WTC11 (cell line): ENCODE results near the gene TANC1. TPM values are rescaled to one million over a fixed set of nuclear protein-coding genes. Genes with fewer than 3 reads are reported as not detected.

Source experiments
- ATAC-seq: fragments of 200-7000 bp; cut with Tn5 transposase; 2 replicates; pipeline ENCODE4 v1.10.0; 2021; ENCODE audit warnings: mild to moderate bottlenecking, moderate library complexity
- CTCF ChIA-PET: fragments of 300-600 bp; sonication (Branson Sonifier 250); formaldehyde crosslinking; loops from one replicate; lab custom pipeline; 2021; ENCODE audit warnings: antibody characterized with exemption; lab: Charles Lee
- POLR2A ChIA-PET: fragments of 350-600 bp; sonication (Branson Sonifier 250); formaldehyde crosslinking; loops from one replicate; lab custom pipeline; 2021; ENCODE audit warnings: antibody characterized with exemption; lab: Charles Lee
- DNase-seq: peaks from one replicate; pipeline ENCODE4 v3.0.0; 2021; ENCODE audit warnings: low spot score
- H3K27ac Mint-ChIP-seq: 2 replicates; pipeline ENCODE4 v1.8.0; 2021; ENCODE audit warnings: mixed read lengths
- H3K27me3 Mint-ChIP-seq: 2 replicates; pipeline ENCODE4 v1.8.0; 2021; ENCODE audit warnings: low read depth, mild to moderate bottlenecking, moderate library complexity, mixed read lengths
- H3K36me3 Mint-ChIP-seq: 2 replicates; pipeline ENCODE4 v1.8.0; 2021; ENCODE audit warnings: mixed read lengths
- H3K4me1 Mint-ChIP-seq: 2 replicates; pipeline ENCODE4 v1.8.0; 2022; ENCODE audit warnings: mixed read lengths
- H3K4me3 Mint-ChIP-seq: 2 replicates; pipeline ENCODE4 v1.8.0; 2021; ENCODE audit warnings: mild to moderate bottlenecking, moderate library complexity, mixed read lengths
- H3K9me3 Mint-ChIP-seq: 2 replicates; pipeline ENCODE4 v1.8.0; 2021; ENCODE audit warnings: mixed read lengths
- AFF4 ChIP-seq: sonication (generic); formaldehyde crosslinking; IDR thresholded peaks from 2 replicates; pipeline ENCODE4 v1.8.1; 2023; ENCODE audit warnings: mild to moderate bottlenecking, missing genetic modification reagents, borderline replicate concordance
- CBFB ChIP-seq: sonication (generic); formaldehyde crosslinking; IDR thresholded peaks from 2 replicates; pipeline ENCODE4 v1.8.1; 2022; ENCODE audit warnings: mild to moderate bottlenecking, low read depth, missing genetic modification reagents
- CREM ChIP-seq: sonication (generic); formaldehyde crosslinking; IDR thresholded peaks from 2 replicates; pipeline ENCODE4 v1.8.1; 2022; ENCODE audit warnings: mild to moderate bottlenecking, missing genetic modification reagents, moderate library complexity
- E2F1 ChIP-seq: sonication (generic); formaldehyde crosslinking; IDR thresholded peaks from 2 replicates; pipeline ENCODE4 v1.8.0; 2022; ENCODE audit warnings: mild to moderate bottlenecking, missing genetic modification reagents
- FOXP1 ChIP-seq: sonication (generic); formaldehyde crosslinking; IDR thresholded peaks from 2 replicates; pipeline ENCODE4 v1.8.0; 2022; ENCODE audit warnings: missing genetic modification reagents, mild to moderate bottlenecking, moderate library complexity, borderline replicate concordance
- GRHL2 ChIP-seq: fragments of 250-450 bp; sonication (Bioruptor Pico); IDR thresholded peaks from 2 replicates; pipeline ENCODE4 v1.8.0; 2022; ENCODE audit warnings: mild to moderate bottlenecking, moderate library complexity; ENCODE audit not compliant: insufficient replicate concordance, severe bottlenecking
- GTF2I ChIP-seq: fragments of 250-450 bp; sonication (Bioruptor Pico); conservative IDR thresholded peaks from 2 replicates; pipeline ENCODE4 v1.4.0; 2021; ENCODE audit warnings: mild to moderate bottlenecking
- IRF2 ChIP-seq: sonication (generic); formaldehyde crosslinking; IDR thresholded peaks from 2 replicates; pipeline ENCODE4 v1.8.0; 2022; ENCODE audit warnings: low read depth, missing genetic modification reagents, borderline replicate concordance
- MLX ChIP-seq: sonication (generic); formaldehyde crosslinking; IDR thresholded peaks from 2 replicates; pipeline ENCODE4 v1.8.1; 2023; ENCODE audit warnings: mild to moderate bottlenecking, missing genetic modification reagents, moderate library complexity
- MXD4 ChIP-seq: fragments of 250-450 bp; sonication (Bioruptor Pico); IDR thresholded peaks from 2 replicates; pipeline ENCODE4 v1.8.0; 2021; ENCODE audit warnings: mild to moderate bottlenecking, moderate library complexity, borderline replicate concordance
- OVOL2 ChIP-seq: fragments of 250-450 bp; sonication (Bioruptor Pico); IDR thresholded peaks from 2 replicates; pipeline ENCODE4 v1.9.0; 2021; ENCODE audit warnings: mild to moderate bottlenecking, borderline replicate concordance
- PRRX2 ChIP-seq: fragments of 250-450 bp; sonication (Bioruptor Pico); IDR thresholded peaks from 2 replicates; pipeline ENCODE4 v1.8.0; 2021; ENCODE audit warnings: mild to moderate bottlenecking
- RORB ChIP-seq: fragments of 250-450 bp; sonication (Bioruptor Pico); IDR thresholded peaks from 2 replicates; pipeline ENCODE4 v1.9.0; 2021; ENCODE audit warnings: mild to moderate bottlenecking
- SMAD4 ChIP-seq: sonication (generic); formaldehyde crosslinking; IDR thresholded peaks from 2 replicates; pipeline ENCODE4 v1.8.0; 2022; ENCODE audit warnings: mild to moderate bottlenecking, missing genetic modification reagents
- TEAD1 ChIP-seq: sonication (generic); formaldehyde crosslinking; IDR thresholded peaks from 2 replicates; pipeline ENCODE4 v1.8.0; 2022; ENCODE audit warnings: mild to moderate bottlenecking, missing genetic modification reagents
- TP53 ChIP-seq: sonication (generic); formaldehyde crosslinking; IDR thresholded peaks from 2 replicates; pipeline ENCODE4 v1.8.1; 2023; ENCODE audit warnings: mild to moderate bottlenecking, missing genetic modification reagents
- ZNF281 ChIP-seq: sonication (generic); formaldehyde crosslinking; IDR thresholded peaks from 2 replicates; pipeline ENCODE4 v1.8.0; 2023; ENCODE audit warnings: mild to moderate bottlenecking, missing genetic modification reagents
- ZNF512 ChIP-seq: sonication (generic); formaldehyde crosslinking; IDR thresholded peaks from 2 replicates; pipeline ENCODE4 v1.8.1; 2022; ENCODE audit warnings: missing genetic modification reagents, borderline replicate concordance
- ZNF532 ChIP-seq: fragments of 250-450 bp; sonication (Bioruptor Pico); IDR thresholded peaks from 2 replicates; pipeline ENCODE4 v1.9.0; 2021; ENCODE audit warnings: mild to moderate bottlenecking, borderline replicate concordance
- total RNA-seq: library from RNA; stranded (reverse); gene quantifications from 3 replicates; pipeline ENCODE4 v1.2.3, GENCODE V29; 2021

TANC1 gene
- total RNA-seq, 1 experiment from 2014 or later, result 11.6 TPM

GRCh38 chr2:159030674-159031380, 62.4 kb downstream of the TANC1 start (continued):
- TF ChIP-seq E2F1 (CRISPR knock-in tag) (no peak), TP53 (no peak), CREM (CRISPR knock-in tag) (no peak), CBFB (CRISPR knock-in tag) (no peak), ZNF281 (CRISPR knock-in tag) (no peak), ZNF532 (CRISPR knock-in tag) (no peak), AFF4 (CRISPR knock-in tag) (no peak), PRRX2 (CRISPR knock-in tag) (no peak), GRHL2 (CRISPR knock-in tag) (no peak), MLX (CRISPR knock-in tag) (no peak)
- TF ChIP-seq, all 79 proteins: peak for 0

- DNase-seq (no peak), ATAC-seq (no peak)
- Mint-ChIP-seq H3K9me3 (peaks cover 2% of the 10 kb centered on the region; the same call in 1 of the 2 replicates), H3K36me3 (no peaks in the 10 kb centered on the region), H3K4me3 (no peak overlapping the region), H3K4me1 (peaks cover 43% of the 10 kb centered on the region), H3K27me3 (no peaks in the 10 kb centered on the region), H3K27ac (no peak overlapping the region)
- ChIA-PET POLR2A (no interaction called here), CTCF (interaction anchor here (2.9 kb wide), 1 partner anchor 86 kb away, joined by 13 read pairs; no protein-coding TSS in a partner anchor)
- TF ChIP-seq ZNF512 (CRISPR knock-in tag) (no peak), TP53 (no peak), OVOL2 (CRISPR knock-in tag) (no peak), SMAD4 (CRISPR knock-in tag) (no peak), MXD4 (CRISPR knock-in tag) (no peak), FOXP1 (CRISPR knock-in tag) (no peak), GTF2I (CRISPR knock-in tag) (no peak), RORB (CRISPR knock-in tag) (no peak), TEAD1 (no peak), IRF2 (CRISPR knock-in tag) (no peak)
Observed at GRCh38 chr2:159032146-159032545, 63.7 kb downstream of the TANC1 start.
